ENCODE results near the gene MGAT5. TPM values are rescaled to one million over a fixed set of nuclear protein-coding genes. Genes with fewer than 3 reads are reported as not detected.

Gene MGAT5
- total and polyA plus RNA-seq, 4 donors: 6.1 to 49.7 (median 22.1) TPM

- H3K27ac ChIP-seq (ENCODE audit: low read depth in 1 of 2, low read length in 2 of 2): no peak overlapping the region
- no peaks in the 10 kb centered on the region for H3K4me1 ChIP-seq (ENCODE audit: control insufficient read depth in 1 of 2, insufficient read depth in 2 of 2, low read length in 2 of 2)
- DNase-seq (peak; percentile 87 to 88), ATAC-seq (ENCODE audit: low FRiP score) (peak; percentile 81)
- H3K36me3 ChIP-seq (ENCODE audit: control insufficient read depth in 1 of 2, insufficient read depth in 2 of 2, low read length in 1 of 2): no peaks in the 10 kb centered on the region
- no peak overlapping the region for H3K4me3 ChIP-seq (ENCODE audit: low read length in 2 of 2)
- no peaks in the 10 kb centered on the region for H3K27me3 ChIP-seq (ENCODE audit: control insufficient read depth in 1 of 2, insufficient read depth in 2 of 2, low read length in 1 of 2)
- intact Hi-C loops (cut with DNase I): loop anchor here (2.0 to 10.0 kb wide), 3 partner anchors 127 to 361 kb away; no protein-coding TSS in a partner anchor
- 38 to 40% methylated on average over 2 of the region's 2 CpGs for WGBS, 2 donors
- no peaks in the 10 kb centered on the region for H3K9me3 ChIP-seq (ENCODE audit: control insufficient read depth, low read length)
Observed at GRCh38 chr2:134245340-134245984, 8.4 kb upstream of the MGAT5 start.

- intact Hi-C loops (cut with DNase I): loop anchor here (2.0 to 10.0 kb wide), 3 partner anchors 128 to 362 kb away; no protein-coding TSS in a partner anchor
Observed at GRCh38 chr2:134246154-134246874, 7.6 kb upstream of the MGAT5 start.

DNA sequence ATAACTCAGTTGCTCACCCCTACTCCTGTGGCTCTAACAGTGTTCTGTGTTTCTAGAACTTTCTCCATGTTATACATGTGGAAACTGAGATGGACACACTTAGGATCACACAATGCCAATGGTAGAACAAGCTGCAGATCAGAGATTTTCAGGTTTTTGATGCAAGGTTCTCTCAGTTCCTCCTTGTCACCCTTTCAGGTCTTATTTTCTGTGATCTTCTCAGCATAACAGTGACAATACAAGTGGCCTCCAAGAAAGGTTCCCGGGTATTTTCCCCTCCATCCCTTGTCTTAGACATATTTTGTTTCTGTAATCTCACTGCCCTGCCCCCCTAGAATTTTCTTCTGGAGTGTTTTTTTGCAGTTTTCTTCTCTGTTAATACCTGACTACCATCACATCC lies 6.2 kb upstream of the MGAT5 start:
- H3K4me3 ChIP-seq (ENCODE audit: low read length in 2 of 2): no peak overlapping the region
- H3K4me1 ChIP-seq (ENCODE audit: control insufficient read depth in 1 of 2, insufficient read depth in 2 of 2, low read length in 2 of 2): no peaks in the 10 kb centered on the region
- no peaks in the 10 kb centered on the region for H3K27me3 ChIP-seq (ENCODE audit: control insufficient read depth in 1 of 2, insufficient read depth in 2 of 2, low read length in 1 of 2)
- intact Hi-C loops (cut with DNase I): loop anchor here (2.0 to 10.0 kb wide), 3 partner anchors 129 to 363 kb away; no protein-coding TSS in a partner anchor
- no peak overlapping the region for H3K27ac ChIP-seq (ENCODE audit: low read depth in 1 of 2, low read length in 2 of 2)
- H3K36me3 ChIP-seq (ENCODE audit: control insufficient read depth in 1 of 2, insufficient read depth in 2 of 2, low read length in 1 of 2): no peaks in the 10 kb centered on the region
- ATAC-seq (ENCODE audit: low FRiP score) (no peak), DNase-seq (no peak)
- WGBS, 2 donors: 84 to 94% methylated on average over 1 of the region's 1 CpG
- no peaks in the 10 kb centered on the region for H3K9me3 ChIP-seq (ENCODE audit: control insufficient read depth, low read length)

More at GRCh38 chr2:134246154-134246874, 7.6 kb upstream of the MGAT5 start:
- no peaks in the 10 kb centered on the region for H3K4me1 ChIP-seq (ENCODE audit: control insufficient read depth in 1 of 2, insufficient read depth in 2 of 2, low read length in 2 of 2)
- no peak overlapping the region for H3K27ac ChIP-seq (ENCODE audit: low read depth in 1 of 2, low read length in 2 of 2)
- 85 to 92% methylated on average over 7 of the region's 7 CpGs for WGBS, 2 donors
- H3K36me3 ChIP-seq (ENCODE audit: control insufficient read depth in 1 of 2, insufficient read depth in 2 of 2, low read length in 1 of 2): no peaks in the 10 kb centered on the region
- no peak for ATAC-seq (ENCODE audit: low FRiP score)
- no peaks in the 10 kb centered on the region for H3K27me3 ChIP-seq (ENCODE audit: control insufficient read depth in 1 of 2, insufficient read depth in 2 of 2, low read length in 1 of 2)
- H3K9me3 ChIP-seq (ENCODE audit: control insufficient read depth, low read length): no peaks in the 10 kb centered on the region
- H3K4me3 ChIP-seq (ENCODE audit: low read length in 2 of 2): no peak overlapping the region
- no peak for DNase-seq

DNA sequence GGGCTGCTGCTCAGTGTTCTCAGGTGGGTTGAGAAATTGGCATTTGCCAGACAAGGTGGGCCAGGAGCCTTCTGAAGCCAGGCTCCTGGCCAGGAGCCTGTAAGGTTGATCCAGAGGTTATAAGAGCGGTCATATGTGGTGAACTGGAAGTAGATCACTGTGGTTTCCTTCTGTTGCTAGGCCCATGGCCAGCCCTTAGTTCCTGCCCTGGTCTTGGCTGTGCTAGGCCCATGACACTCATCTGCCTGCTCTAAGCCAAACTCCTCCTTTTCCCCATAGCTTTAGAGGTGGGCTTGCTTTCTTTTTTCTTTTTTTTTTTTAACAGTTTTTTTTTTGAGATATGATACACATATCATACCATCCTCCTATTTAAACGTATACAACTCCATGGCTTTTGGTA lies 5.0 kb upstream of the MGAT5 start:
- intact Hi-C loops (cut with DNase I): loop anchor here (5.0 to 10.0 kb wide), 2 partner anchors 163 to 364 kb away; no protein-coding TSS in a partner anchor
- WGBS, 2 donors: 92 to 98% methylated on average over 2 of the region's 2 CpGs
- H3K27ac ChIP-seq (ENCODE audit: low read depth in 1 of 2, low read length in 2 of 2): no peak overlapping the region
- H3K4me1 ChIP-seq (ENCODE audit: control insufficient read depth in 1 of 2, insufficient read depth in 2 of 2, low read length in 2 of 2): no peaks in the 10 kb centered on the region
- no peak for ATAC-seq (ENCODE audit: low FRiP score)
- no peak for DNase-seq
- no peaks in the 10 kb centered on the region for H3K36me3 ChIP-seq (ENCODE audit: control insufficient read depth in 1 of 2, insufficient read depth in 2 of 2, low read length in 1 of 2)
- no peak overlapping the region for H3K4me3 ChIP-seq (ENCODE audit: low read length in 2 of 2)
- no peaks in the 10 kb centered on the region for H3K27me3 ChIP-seq (ENCODE audit: control insufficient read depth in 1 of 2, insufficient read depth in 2 of 2, low read length in 1 of 2)
- H3K9me3 ChIP-seq (ENCODE audit: control insufficient read depth, low read length): no peaks in the 10 kb centered on the region

GRCh38 chr2:134249755-134250154 lies 4.1 kb upstream of the MGAT5 start:
- no peaks in the 10 kb centered on the region for H3K27me3 ChIP-seq (ENCODE audit: control insufficient read depth in 1 of 2, insufficient read depth in 2 of 2, low read length in 1 of 2)
- no peak overlapping the region for H3K4me3 ChIP-seq (ENCODE audit: low read length in 2 of 2)
- no peaks in the 10 kb centered on the region for H3K9me3 ChIP-seq (ENCODE audit: control insufficient read depth, low read length)
- no peaks in the 10 kb centered on the region for H3K4me1 ChIP-seq (ENCODE audit: control insufficient read depth in 1 of 2, insufficient read depth in 2 of 2, low read length in 2 of 2)
- WGBS, 2 donors: 95 to 97% methylated on average over 2 of the region's 2 CpGs
- intact Hi-C loops (cut with DNase I): loop anchor here (5.0 to 10.0 kb wide), 2 partner anchors 163 to 365 kb away; no protein-coding TSS in a partner anchor
- no peaks in the 10 kb centered on the region for H3K36me3 ChIP-seq (ENCODE audit: control insufficient read depth in 1 of 2, insufficient read depth in 2 of 2, low read length in 1 of 2)
- no peak for ATAC-seq (ENCODE audit: low FRiP score)
- DNase-seq: no peak
- no peak overlapping the region for H3K27ac ChIP-seq (ENCODE audit: low read depth in 1 of 2, low read length in 2 of 2)

- no peaks in the 10 kb centered on the region for H3K36me3 ChIP-seq (ENCODE audit: control insufficient read depth in 1 of 2, insufficient read depth in 2 of 2, low read length in 1 of 2)
- H3K4me3 ChIP-seq (ENCODE audit: low read length in 2 of 2): no peak overlapping the region
- no peak overlapping the region for H3K27ac ChIP-seq (ENCODE audit: low read depth in 1 of 2, low read length in 2 of 2)
- WGBS, 2 donors: 96% methylated on average over 8 of the region's 8 CpGs
- H3K9me3 ChIP-seq (ENCODE audit: control insufficient read depth, low read length): no peaks in the 10 kb centered on the region
- no peak for DNase-seq
- intact Hi-C loops (cut with DNase I): no loop called here
- no peaks in the 10 kb centered on the region for H3K27me3 ChIP-seq (ENCODE audit: control insufficient read depth in 1 of 2, insufficient read depth in 2 of 2, low read length in 1 of 2)
- ATAC-seq (ENCODE audit: low FRiP score): no peak
- H3K4me1 ChIP-seq (ENCODE audit: control insufficient read depth in 1 of 2, insufficient read depth in 2 of 2, low read length in 2 of 2): no peaks in the 10 kb centered on the region
Observed at GRCh38 chr2:134250840-134251461, 2.9 kb upstream of the MGAT5 start.

GRCh38 chr2:134252092-134252750 lies 1.7 kb upstream of the MGAT5 start:
- Histone ChIP-seq H3K4me3 (ENCODE audit: low read length in 2 of 2) (no peak overlapping the region), H3K27me3 (ENCODE audit: control insufficient read depth in 1 of 2, insufficient read depth in 2 of 2, low read length in 1 of 2) (no peaks in the 10 kb centered on the region), H3K4me1 (ENCODE audit: control insufficient read depth in 1 of 2, insufficient read depth in 2 of 2, low read length in 2 of 2) (no peaks in the 10 kb centered on the region), H3K9me3 (ENCODE audit: control insufficient read depth, low read length) (no peaks in the 10 kb centered on the region), H3K36me3 (ENCODE audit: control insufficient read depth in 1 of 2, insufficient read depth in 2 of 2, low read length in 1 of 2) (no peaks in the 10 kb centered on the region), H3K27ac (ENCODE audit: low read depth in 1 of 2, low read length in 2 of 2) (no peak overlapping the region)
- 92 to 94% methylated on average over 4 of the region's 4 CpGs for WGBS, 2 donors
- DNase-seq (no peak), ATAC-seq (ENCODE audit: low FRiP score) (no peak)
- intact Hi-C loops (cut with DNase I): no loop called here

DNA sequence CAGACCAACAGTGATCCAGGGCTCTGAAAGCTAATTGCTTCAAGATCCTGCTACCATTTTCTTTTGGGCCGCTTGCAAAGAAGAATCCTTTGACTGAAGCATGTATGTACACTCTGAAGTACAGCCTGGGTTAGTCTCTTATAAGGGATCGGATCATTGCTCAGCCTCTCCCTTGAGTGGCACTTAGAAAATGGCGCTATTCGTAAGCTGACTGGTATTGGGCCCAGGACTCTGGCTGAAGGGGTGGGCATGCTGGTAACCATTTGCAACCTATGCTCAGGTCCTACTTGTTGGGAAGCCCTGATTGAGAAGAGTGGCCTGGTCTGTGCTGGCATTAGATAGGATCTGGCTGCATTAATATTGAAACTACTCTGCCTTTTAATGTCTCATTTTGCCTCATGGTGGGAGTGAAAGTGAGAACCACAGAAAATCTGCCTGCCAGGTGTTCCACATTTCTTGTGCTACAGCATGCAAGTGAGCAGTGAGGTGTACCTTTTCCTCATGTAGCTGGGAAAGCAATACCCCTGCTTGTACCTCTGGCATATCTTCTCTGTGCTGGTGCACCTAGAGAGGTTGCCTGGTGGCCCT lies 661 bp upstream of the MGAT5 start:
- Histone ChIP-seq H3K4me1 (ENCODE audit: control insufficient read depth in 1 of 2, insufficient read depth in 2 of 2, low read length in 2 of 2) (no peaks in the 10 kb centered on the region), H3K4me3 (ENCODE audit: low read length in 2 of 2) (no peak overlapping the region), H3K27ac (ENCODE audit: low read depth in 1 of 2, low read length in 2 of 2) (no peak overlapping the region), H3K9me3 (ENCODE audit: control insufficient read depth, low read length) (no peaks in the 10 kb centered on the region), H3K27me3 (ENCODE audit: control insufficient read depth in 1 of 2, insufficient read depth in 2 of 2, low read length in 1 of 2) (no peaks in the 10 kb centered on the region), H3K36me3 (ENCODE audit: control insufficient read depth in 1 of 2, insufficient read depth in 2 of 2, low read length in 1 of 2) (no peaks in the 10 kb centered on the region)
- intact Hi-C loops (cut with DNase I): no loop called here
- WGBS, 2 donors: 97 to 98% methylated on average over 4 of the region's 4 CpGs
- DNase-seq: no peak
- ATAC-seq (ENCODE audit: low FRiP score): no peak
